Heart left ventricle (tissue), 13 donors: ENCODE results near the gene STIMATE.

ENCODE experiments used
- CTCF ChIP-seq, 12 donors: fragments of 200-600 bp; sonication (generic) in 4 of 12; IDR thresholded peaks; one replicate each; pipeline versions ENCODE4 v1.5.0 to v1.8.0; 2018 to 2022; ENCODE audit warnings: antibody characterized with exemption in 12 of 12, mild to moderate bottlenecking in 5 of 12
- POLR2A ChIP-seq, 2 donors: fragments of 450-650 bp; IDR thresholded peaks; one replicate each; pipeline ENCODE4 v1.6.1; 2017; ENCODE audit warnings: antibody characterized with exemption in 2 of 2, mild to moderate bottlenecking in 2 of 2, moderate library complexity in 2 of 2
- donor health status: ischemic (EF 13 %, LVEDD 7.1; RV severe dilation, severe dysfunction).
- donor health status: DM: no; HTN: yes; CAD: no.
- donor health status: DM: no; HTN: no; CAD: no.
- donor health status: ischemic (EF 25% LVEDD 6.9; RV normal size, moderate dysfunction).
- donor health status: ischemic (EF 25% LVEDD 5.7; RV mildly dilated, moderate dysfunction).
- donor health status: ischemic (EF 35%, LVEDD 5.7; RV mildly dilated, moderate dysfunction).
- donor health status: nonischemic (EF 11% LVEDD 7.7; RV severe dilation, severe dysfunction).
- donor health status: DM: yes; HTN: yes; CAD: no.
- donor health status: PGD.
- donor health status: ischemic (EF 29% LVEDD 5.4; RV normal size, mild dysfunction).
- donor health status: nonischemic (EF 23%, LVEDD 6.1; RV moderate dilation, normal function).

GRCh38 chr3:52842424-52842823, 54.9 kb downstream of the STIMATE start:
- TF ChIP-seq CTCF (IDR thresholded peaks at IDR 0.05) (no peak), POLR2A (IDR thresholded peaks at IDR 0.05) (no peak)
